DMS114 treated with DMSO at 0.1 percent for 48 hours (cell line): ENCODE data around the gene ASIC2.

Experiments used
- DNase-seq: peaks from one replicate; lab custom pipeline; 2025; ENCODE audit not compliant: unreplicated experiment; lab: John Stamatoyannopoulos, UW

Gene ASIC2

DNA sequence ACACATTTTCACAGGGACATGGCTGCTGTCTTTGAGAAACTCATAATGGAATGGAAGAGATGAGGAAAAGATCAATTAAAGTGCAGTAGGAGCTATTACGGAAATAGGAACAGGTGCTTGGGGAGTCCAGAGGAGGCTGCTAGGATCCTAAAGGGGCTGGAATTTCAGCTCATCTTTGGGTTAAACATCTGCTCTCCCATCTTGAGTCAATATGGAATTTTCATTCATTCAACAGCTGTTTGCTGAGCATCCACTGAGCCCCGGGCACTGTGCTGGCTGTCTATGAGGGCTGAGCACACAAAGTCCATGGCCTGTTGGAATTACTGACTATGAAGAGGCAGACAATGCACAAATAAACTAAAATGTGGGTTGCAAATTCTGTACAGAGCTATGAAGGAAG lies 47.9 kb downstream of the ASIC2 start:
- no peak for DNase-seq

DNA sequence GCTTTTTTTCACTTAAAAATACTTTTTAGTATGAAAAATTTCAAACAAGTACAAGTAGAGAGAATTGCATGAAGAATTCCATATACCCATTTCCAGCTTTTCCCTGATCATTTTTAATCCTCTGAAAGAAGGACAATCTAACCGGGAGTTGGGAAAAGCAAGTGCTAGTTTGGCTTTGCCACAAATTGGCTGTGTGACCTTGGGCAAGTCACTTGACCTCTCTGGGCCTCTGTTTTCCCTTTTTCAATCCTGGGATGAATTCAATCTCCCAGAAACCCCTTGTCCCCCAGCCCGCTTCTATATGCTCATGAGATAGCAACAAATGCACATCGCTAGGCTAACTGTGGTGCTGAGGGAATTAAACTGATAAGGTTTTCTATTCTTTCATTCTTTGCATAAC lies 49.4 kb downstream of the ASIC2 start:
- no peak for DNase-seq

DNA sequence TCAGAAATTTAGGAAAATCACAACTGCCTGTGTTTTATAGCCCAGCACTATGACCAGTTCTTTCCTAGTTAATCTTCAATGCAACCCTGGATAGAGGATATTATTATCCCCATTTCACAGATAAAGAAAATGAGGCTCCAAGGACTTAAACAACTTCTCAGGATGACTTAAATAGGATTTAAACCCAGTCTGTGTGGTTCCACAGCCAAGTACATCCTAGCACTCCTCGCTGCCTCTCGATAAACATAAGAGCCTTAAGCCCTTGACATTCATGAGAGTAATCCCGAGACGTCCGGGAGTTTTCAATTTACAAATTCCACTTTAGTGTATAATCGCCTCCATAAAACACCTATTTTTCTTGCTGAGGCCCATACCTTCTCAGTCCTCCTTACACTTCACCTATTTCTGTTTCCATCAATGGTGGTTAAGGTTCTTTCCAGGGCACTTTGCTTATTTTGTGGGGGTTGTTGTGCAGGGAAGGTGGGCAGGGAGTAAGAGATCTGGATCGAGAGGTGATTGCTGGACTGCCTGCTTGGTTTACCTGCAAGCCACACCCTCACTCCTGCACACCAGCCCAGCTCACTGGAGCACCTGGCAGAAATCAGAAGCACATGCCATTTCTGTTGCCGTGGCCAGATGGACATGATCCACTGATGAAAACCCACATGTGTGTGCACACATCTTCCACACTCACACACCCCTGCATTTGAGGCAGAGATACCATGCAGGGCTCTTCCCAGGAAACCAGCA lies 50.5 kb downstream of the ASIC2 start:
- DNase-seq: no peak

DNA sequence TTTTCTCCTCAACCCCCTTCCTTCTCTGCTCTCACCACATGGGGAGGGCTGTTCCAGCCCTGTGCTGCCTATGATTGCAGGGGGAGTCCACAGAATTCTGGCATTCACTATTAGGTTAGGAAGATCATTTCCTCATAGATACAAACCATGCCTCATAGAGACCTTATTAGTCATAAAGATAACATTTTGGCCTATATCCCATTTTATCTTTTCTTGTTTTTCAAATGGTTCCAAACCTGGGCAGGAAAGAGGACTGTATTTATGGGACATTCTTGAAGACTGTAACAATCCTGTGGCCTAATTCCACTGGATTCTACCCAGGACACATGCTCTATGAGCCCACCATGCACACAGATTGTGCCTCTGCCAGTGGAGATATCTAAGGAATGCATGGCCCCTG lies 51.7 kb downstream of the ASIC2 start:
- no peak for DNase-seq

DNA sequence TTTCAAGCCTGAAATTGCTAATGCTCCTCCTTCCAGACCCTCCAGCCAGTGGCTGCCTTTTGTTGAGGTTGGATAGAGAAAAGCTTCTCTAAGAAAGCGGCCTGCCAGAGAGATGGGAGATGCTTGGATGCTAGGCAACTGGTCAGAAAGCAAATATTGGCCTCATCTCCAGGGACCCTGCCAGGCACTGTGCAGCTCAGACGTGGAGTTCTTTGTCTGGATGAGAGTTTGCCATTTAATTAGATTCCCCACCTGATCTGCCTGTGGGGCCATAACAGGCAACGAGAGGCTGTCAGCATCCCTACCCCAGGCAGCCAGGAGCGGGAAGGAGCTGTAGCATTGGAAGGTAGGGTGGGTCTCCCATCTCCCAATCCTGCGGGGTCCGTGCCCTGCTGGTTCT lies 52.7 kb downstream of the ASIC2 start:
- DNase-seq: no peak

DNA sequence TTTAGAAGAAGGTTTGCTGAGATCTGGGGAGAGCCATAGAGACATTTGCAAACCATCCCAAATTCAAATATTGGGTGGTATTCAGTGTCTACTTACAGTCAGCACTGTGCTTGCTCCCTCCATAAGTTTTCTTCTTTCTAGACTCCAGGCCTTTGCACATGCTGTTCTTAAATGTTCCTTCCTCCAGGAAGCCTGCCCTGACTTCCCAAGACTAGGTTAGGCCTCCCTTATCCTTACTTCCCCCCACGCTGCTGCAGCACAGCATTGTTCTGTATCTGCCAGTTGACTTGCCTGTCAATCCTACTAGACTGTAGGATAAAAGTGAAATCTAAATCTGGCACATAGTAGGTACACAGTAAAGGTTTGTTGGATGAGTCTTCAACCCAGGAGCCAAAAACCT lies 53.4 kb downstream of the ASIC2 start:
- no peak for DNase-seq

DNA sequence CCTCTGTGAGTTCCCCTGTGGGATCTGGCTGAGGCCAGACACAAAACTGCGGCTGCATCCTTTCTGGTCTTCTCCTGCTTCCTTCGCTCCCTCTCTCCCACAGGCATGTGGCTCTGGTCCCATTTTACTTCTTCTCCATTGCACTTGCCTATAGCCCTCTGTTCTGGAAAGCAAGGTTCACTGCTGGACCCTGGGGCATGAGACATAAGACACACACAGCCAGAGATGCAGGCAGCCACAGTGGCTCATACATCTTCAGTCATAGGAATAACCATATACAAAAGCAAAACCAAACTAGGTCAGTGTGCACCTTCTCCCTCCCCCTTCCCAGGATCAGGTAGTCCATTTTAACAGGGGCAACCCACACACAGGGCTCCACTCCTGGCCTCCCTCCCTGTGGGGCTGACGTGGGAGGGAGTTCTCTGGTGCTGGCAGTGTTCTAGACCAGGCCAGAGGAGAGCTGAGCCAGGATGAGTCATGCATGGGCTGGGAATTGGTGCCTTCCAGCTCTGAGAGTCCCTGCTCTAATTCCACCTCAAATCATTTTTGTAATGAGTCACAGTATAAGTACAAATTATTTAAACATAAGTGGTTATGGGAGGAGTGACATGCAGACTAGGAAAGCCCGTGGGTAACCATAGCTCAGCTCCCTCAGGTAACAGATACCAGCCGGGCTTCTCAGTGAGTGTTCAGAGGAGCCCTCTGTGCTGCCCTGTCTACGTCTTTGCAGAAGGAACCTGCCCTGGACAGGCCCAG lies 58.0 kb downstream of the ASIC2 start:
- DNase-seq: no peak

DNA sequence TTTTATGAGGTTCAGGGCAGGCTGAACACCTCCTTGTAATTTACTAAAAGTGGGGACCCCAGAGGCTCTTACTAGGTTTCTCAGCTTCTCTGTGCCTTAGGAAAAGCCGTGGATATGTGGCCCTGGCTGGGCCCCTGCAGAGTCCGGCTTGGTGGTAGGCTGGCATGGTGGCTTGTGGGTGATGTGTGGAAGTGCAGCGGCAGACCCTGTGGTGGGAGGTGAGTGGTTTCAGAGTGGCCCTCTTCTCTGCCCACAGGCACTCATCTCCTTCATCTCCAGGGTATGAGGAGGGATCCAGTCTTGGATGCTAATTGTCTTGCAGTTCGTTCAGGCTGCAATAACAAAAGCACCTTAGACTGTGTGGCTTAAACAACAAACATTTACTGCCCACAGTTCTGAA lies 58.9 kb downstream of the ASIC2 start:
- DNase-seq: no peak

DNA sequence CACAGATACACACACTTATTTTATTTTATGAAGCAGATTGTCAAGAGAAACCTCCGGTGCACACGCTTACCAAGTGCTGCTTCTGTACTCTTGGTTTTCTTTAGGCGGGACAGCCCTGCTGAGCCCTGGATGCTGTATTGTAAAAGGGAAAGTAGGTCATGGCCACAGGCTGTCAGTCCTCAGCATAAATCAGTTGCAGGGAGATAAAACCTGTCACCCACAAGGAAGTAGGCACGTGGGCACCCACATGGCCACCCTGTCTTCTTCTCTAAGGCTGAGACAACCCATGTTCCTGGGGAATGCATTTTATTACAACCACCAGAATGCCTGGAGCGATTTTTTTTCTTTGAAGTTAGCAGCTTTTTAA lies 59.3 kb downstream of the ASIC2 start:
- no peak for DNase-seq

DNA sequence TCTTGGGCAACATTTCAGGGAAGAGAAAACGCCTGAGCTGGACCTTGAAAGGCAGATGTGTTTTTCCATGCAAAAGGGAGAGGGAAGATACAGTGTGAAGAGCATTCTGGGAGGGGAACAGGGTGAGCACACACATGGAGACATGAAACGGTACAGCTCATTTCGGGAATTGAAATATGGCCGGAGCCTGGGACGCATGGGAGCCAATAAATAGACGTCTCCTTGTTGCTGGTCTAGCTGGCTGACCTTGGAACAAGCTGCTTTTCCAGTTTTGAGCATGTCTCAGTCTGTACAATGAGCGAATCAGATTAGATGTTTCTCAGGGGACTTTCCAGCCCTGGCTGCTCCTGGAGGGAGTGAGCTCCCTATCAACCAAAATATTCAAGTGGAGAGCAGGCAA lies 63.6 kb downstream of the ASIC2 start:
- DNase-seq: no peak

DNA sequence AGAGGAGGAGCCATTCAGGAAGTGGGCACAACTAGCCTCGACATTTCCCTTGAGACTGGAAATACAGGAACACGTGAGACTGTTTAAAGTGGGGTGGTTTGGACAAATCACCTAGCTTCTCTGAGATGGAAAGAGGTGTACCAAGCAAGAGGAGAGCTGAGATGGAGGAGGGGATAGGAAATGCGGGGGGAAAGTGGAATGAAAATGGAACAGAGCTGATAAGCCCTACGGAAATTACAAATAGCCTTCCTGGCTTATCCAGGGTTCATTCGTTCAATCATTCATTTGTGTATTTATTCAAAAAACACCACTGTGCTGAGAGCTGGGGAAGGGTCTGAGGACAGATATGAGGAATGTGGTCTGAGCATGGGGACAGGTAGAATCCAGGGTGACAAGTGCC lies 64.1 kb downstream of the ASIC2 start:
- DNase-seq: no peak

DNA sequence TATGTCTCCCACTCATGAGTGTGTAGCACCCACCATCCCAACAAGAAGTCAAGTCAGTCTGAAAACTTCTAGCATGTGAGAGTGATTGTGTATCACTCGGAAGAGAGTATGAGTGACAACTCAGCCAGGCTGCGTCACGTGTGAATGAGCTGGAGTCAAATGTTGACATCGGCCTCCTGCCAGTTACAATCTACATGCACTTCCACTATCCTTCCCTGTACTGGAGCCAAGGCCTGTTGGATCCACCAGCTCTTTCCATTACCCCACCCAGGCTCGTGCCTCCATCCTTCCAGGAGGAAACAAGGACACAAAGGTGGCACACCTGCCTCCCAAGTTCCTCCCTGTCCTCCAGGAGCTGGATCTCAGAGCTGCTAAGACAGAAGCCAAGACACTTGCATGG lies 64.5 kb downstream of the ASIC2 start:
- no peak for DNase-seq

DNA sequence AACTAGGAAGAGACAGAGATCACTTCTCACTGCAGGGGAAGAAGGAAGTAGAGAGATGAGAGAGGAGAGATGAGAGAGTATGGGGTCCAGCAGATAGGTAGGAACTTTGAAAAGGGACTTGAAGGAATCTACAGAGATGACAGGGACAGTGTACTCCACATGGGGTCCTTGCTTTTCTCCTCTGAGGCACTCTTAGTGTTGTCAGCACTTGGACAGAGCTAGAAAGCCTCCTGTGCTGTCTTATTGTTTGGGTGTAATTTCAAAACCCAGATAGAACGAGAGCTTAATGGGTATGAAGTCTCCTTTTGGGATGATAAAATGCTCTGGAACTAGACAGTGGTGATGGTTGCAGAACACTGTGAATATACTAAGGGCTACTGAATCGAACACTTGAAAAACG lies 65.2 kb downstream of the ASIC2 start:
- DNase-seq: no peak

DNA sequence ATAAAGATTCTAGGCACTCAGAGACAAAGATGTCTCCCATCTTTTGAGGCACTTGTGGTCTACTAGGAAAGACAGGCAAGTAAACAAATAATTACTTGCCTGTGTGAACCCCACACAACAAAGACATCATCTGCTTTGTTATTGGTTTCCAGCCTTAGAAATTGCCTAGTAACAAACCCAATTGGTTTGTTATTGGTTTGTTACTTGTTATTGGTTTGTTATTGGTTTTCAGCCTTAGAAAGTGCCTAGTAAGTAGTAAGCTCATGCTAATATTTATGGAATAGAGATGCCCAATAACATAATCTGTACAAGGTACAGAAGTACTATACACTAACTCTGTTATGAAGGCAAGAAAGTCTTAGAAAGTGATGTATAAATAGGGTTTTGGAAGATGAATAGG lies 67.1 kb downstream of the ASIC2 start:
- no peak for DNase-seq

DNA sequence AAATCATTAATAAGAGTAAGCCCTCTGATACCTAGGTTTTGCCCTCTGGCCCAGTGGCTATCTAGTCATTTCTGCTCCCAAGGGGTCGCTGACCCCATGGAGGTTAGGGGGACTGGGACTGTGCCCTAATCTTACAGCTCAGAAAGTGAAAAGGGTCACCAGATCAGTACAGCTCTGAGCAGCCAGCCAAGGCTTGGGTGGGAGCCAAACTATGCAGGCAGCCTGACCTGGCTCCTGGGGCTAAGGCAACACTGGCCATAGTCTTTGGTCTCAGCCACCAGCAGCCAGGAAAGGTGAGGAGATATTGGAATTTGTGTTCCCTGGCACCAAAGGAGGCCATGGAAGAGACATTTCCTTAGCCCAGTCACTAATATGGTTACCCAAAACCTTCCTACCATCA lies 67.6 kb downstream of the ASIC2 start:
- no peak for DNase-seq

DNA sequence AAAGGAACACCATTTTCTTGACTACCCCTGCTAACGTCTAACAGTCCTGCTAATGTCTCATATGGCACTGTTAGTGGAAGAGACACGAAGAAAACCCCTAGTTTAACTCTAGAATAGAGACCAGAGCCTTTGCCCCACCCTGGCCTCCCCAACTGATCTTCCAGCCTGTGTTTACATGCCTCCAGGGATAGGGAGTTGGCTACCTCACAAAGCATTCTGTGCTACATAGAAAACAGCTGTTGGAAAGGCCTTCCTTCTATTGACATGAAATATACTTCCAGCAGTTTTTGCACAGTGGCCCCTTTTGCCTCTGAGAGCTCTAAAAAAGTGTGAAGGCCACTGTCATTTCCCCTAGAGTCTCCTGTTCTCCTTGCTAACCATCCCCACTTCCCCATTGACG lies 73.1 kb downstream of the ASIC2 start:
- DNase-seq: no peak

DNA sequence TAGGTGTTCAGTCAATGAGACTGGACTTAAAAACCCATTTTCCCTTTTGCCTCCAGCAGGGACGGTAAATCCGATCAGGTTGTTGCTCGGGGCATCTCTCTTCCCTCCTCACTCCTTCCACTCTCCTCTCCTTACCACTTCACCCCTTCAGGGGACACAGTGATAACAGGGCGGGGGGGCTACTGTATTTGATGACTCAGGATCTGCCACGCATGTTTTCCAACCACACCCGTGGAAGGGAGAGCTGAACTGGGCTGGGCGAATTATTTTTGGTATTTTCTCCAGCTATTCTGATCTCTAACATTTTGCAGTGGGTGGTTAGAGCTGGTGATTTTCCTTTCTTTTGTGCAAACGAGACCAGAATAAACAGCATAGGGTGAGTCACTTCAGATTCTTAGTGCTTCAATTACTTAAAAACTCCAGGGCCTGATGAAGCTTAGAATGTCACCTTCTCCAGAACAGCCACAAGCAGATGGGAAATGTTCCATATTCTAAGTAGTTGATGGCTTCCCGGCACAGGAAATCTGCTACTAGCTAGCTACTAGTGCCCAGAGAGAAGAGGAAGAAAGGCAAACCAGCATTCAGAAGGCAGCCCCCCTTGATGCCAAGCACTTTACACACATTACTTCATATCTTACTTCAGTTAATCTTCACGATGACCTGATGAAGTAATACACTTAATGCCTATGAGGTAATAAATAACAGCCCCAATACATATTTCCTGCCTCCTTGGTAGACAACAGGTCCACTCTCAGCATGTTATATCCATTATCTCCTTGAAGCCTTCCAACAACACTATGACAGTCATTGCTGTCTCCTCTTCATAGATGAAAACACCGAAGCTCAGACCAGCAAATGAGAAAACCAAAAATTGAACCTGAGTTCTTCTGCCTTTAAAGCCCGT lies 74.1 kb downstream of the ASIC2 start:
- DNase-seq: no peak

DNA sequence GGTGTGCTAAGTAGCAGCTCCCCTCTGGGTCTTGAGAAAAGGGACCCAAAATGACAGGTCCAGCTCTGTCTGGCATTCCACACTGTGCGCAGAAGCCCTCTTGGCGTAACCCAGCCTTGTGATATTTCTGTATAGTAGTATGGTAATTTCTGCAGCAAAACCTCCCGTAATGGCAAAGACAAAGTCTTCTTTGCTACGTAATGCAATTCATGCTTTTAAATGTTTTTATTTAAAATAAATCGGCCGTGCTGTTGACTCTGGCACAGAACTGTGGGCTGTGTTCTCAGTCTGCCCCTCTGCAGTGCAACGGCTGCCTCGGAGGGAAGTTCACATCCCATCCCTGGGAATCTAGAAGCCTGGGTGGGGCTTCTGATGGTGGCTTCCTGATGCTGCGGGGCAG lies 75.2 kb downstream of the ASIC2 start:
- no peak for DNase-seq

DNA sequence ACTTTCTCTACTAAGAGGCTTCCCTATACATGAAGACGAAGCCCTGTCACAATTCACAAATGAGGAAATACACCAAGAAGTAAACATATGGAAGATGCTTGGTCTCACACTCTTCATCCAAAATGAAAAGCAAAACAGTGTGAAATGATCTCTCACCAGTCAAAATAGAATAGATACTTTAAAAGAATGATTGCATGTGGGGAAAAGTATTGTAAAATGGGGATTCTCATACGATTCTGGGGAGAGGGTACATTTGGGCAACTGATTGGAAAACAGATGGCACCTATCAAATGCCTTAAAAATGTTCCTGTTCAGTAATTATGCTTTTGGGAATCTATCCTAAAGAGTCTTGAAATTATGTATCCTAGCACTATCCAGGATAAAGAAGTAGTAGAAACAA lies 78.1 kb downstream of the ASIC2 start:
- no peak for DNase-seq

DNA sequence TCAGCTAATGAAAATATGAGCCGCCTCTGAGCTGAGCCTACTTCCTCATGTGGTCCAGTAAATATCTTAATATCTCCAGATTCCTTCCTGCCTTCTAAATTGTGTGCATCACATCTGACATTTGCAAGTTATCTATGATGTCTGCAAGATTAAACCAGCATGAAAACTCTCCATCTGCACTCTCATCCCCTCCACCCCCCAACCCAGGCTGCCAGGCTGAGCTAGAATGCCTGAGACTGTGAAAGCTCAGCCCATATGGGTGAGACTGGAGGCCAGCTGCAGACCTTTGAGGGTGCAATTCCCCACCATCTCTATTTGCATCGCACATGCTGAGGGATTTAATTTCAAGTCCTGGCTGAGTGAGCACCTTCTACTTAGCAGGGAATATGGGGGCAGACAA lies 82.8 kb downstream of the ASIC2 start:
- no peak for DNase-seq

DNA sequence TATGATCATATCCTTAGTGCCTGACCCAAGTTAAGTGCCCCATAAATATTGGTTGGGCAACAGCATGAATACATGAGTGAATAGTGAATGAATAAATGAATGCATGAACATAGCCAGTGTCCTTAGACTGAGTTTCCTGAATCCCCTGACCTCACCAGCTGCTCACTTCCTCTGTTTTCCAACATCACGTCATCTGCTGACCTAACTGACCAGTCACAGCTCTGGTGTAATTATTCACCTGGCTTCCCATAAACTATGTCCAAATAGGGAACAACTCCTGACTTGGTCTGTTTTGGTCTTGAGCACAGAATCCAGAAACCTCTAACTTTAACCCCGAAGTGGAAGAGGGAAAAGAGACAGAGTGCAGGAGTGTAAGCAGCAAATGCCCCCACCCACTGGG lies 83.4 kb downstream of the ASIC2 start:
- DNase-seq: no peak

DNA sequence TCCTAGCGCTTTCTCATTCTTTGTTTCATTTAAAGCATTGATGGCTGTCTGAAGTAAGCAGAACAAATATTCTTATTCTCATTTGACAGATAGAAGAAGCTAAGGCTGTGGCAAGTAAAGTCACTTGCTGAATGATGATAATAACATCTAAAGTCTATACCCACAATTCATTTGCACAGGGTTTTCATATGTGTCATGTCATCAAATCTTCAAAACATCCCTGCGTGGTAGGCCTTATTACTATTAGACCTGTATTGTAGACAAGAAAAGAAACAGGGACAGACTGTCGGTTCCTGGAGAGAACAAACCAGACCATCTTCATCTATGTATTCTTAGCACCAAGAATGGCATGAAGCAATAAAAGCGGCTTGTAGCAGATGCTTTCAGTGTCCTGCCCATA lies 85.9 kb downstream of the ASIC2 start:
- no peak for DNase-seq
